Transverse colon (tissue), 4 donors: Measurements from ENCODE around the gene PEAR1.

ENCODE experiments used
- CTCF ChIP-seq, 5 experiments: fragments of 200-600 bp in 3 of 5; fragments of 450-650 bp in 2 of 5; sonication (generic) in 3 of 5; IDR thresholded peaks; 1 replicate in 2 of 5; 2 replicates in 3 of 5; pipeline ENCODE4 v1.5.1; 2016 to 2017; ENCODE audit warnings: antibody characterized with exemption in 5 of 5, inconsistent platforms in 3 of 5, mild to moderate bottlenecking in 2 of 5, moderate library complexity in 1 of 5
- EP300 ChIP-seq: sonication (generic); formaldehyde crosslinking; IDR thresholded peaks from one replicate; pipeline ENCODE4 v1.6.1; 2017; ENCODE audit warnings: antibody characterized with exemption, low read depth
- POLR2A ChIP-seq: fragments of 450-650 bp; IDR thresholded peaks from one replicate; pipeline ENCODE4 v1.6.1; 2016; ENCODE audit warnings: antibody characterized with exemption, mild to moderate bottlenecking, moderate library complexity
- POLR2AphosphoS5 ChIP-seq, 3 donors: sonication (generic); formaldehyde crosslinking; IDR thresholded peaks; one replicate each; pipeline ENCODE4 v1.6.1; 2016; ENCODE audit warnings: antibody characterized with exemption in 3 of 3

GRCh38 chr1:156857532-156857931 lies 36.0 kb upstream of the PEAR1 start:
- TF ChIP-seq POLR2A (no peak), CTCF (IDR thresholded peaks at IDR 0.05) (no peak), POLR2AphosphoS5 (IDR thresholded peaks at IDR 0.05) (no peak), EP300 (no peak)
